A549 treated with Hydrocortisone at 1 μM for 4 hours (cell line): ENCODE measurements around the gene PRR9. TPM values are rescaled to one million over a fixed set of nuclear protein-coding genes. Genes with fewer than 3 reads are reported as not detected.

Experiments
- total RNA-seq: library from RNA; stranded (reverse); fragments of 200-300 nt; extraction: Qiagen RNA extraction; gene quantifications from 5 replicates; pipeline ENCODE4 v1.2.3, GENCODE V29; 2022

The PRR9 gene, protein sequence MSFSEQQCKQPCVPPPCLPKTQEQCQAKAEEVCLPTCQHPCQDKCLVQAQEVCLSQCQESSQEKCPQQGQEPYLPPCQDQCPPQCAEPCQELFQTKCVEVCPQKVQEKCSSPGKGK
- not detected in 5 replicates for total RNA-seq

GRCh38 chr1:153217212-153217611 is at the start of gene PRR9:
TSS of gene PRR9 (plus strand) at chr1:153217584. CDS start at chr1:153218145, 561 bp downstream.

GRCh38 chr1:153203130-153203529 is 14.3 kb upstream of the PRR9 start, which contains the start of gene LELP1:
TSS of gene LELP1 (plus strand) at chr1:153203430. CDS start at chr1:153204708, 1,278 bp downstream.

DNA sequence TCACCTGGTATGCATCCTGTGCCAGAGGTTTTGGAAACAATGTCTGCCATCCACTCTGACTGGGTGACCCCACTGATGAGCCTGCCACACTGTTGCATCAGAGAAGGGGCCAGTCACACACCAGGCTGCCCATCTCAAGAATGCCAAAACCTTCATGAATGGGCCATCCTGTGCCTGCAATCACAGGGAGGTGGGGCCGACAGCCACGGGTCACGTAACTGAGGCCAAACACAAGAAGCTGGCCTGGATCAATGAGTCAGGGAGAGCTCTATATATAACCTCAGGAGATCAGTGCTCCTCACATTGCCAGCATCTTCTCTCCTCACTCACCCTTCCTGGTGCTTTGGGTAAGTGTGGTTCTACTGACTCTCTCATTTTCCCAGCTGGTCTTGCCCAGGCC is 42.0 kb downstream of the PRR9 start, which contains the start of gene LORICRIN:
TSS of gene LORICRIN (plus strand) at position 301 of the 400 bp plus-strand sequence. CDS start 1,263 bp downstream, outside the sequence.

Other genes with a start within 250 kb of the PRR9 start
- not detected in 5 replicates for gene SPRR4, start 246.9 kb upstream of the PRR9 start, total RNA-seq
- not detected in 5 replicates for gene SPRR1A, start 233.5 kb upstream of the PRR9 start, total RNA-seq
- not detected in 5 replicates for gene SPRR3, start 215.8 kb upstream of the PRR9 start, total RNA-seq
- gene SPRR1B, start 186.4 kb upstream of the PRR9 start, total RNA-seq, result not detected in 5 replicates
- gene SPRR2D, start 176.5 kb upstream of the PRR9 start, total RNA-seq, result 0.18 TPM in 1 of 5 replicates, not detected in the others
- not detected in 5 replicates for gene SPRR2A, start 160.1 kb upstream of the PRR9 start, total RNA-seq
- not detected in 5 replicates for gene SPRR2B, start 146.0 kb upstream of the PRR9 start, total RNA-seq
- not detected in 5 replicates for gene SPRR2E, start 123.1 kb upstream of the PRR9 start, total RNA-seq
- gene SPRR2F, start 104.1 kb upstream of the PRR9 start, total RNA-seq, result not detected in 5 replicates
- gene SPRR2G, start 66.7 kb upstream of the PRR9 start, total RNA-seq, result not detected in 5 replicates
- not detected in 5 replicates for gene LELP1, start 14.2 kb upstream of the PRR9 start, total RNA-seq
- not detected in 5 replicates for gene LORICRIN, start 42.1 kb downstream of the PRR9 start, total RNA-seq
- gene PGLYRP3, start 95.4 kb downstream of the PRR9 start, total RNA-seq, result not detected in 5 replicates
- not detected in 5 replicates for gene PGLYRP4, start 131.3 kb downstream of the PRR9 start, total RNA-seq
- 0.46 to 1.2 TPM (median 0.75 TPM) in 4 of 5 replicates, not detected in the other for gene S100A9, start 140.3 kb downstream of the PRR9 start, total RNA-seq
- gene S100A12, start 158.0 kb downstream of the PRR9 start, total RNA-seq, result not detected in 5 replicates
- gene S100A8, start 173.5 kb downstream of the PRR9 start, total RNA-seq, result not detected in 5 replicates
- not detected in 5 replicates for gene S100A7A, start 198.9 kb downstream of the PRR9 start, total RNA-seq
- not detected in 5 replicates for gene S100A7, start 243.1 kb downstream of the PRR9 start, total RNA-seq